CD14-positive monocyte (primary cell): ENCODE data around the gene KSR2. TPM values are rescaled to one million over a fixed set of nuclear protein-coding genes. Genes with fewer than 3 reads are reported as not detected.

Experiments used
- DNase-seq, 3 donors: peaks; one replicate each; pipeline ENCODE4 v3.0.0-alpha.2; 2011 to 2022
- H2AFZ ChIP-seq: 2 replicates; pipeline ENCODE4 v1.6.0; 2012; ENCODE audit warnings: mild to moderate bottlenecking, low read depth, low read length, inconsistent platforms; ENCODE audit not compliant: insufficient read depth, poor library complexity, severe bottlenecking
- H3K27ac ChIP-seq, 2 donors: 1 replicate in 1 of 2; 2 replicates in 1 of 2; pipeline ENCODE4 v1.5.1; 2012 to 2013; ENCODE audit warnings: low read length in 2 of 2, control low read depth in 1 of 2, inconsistent platforms in 1 of 2, low read depth in 1 of 2, mild to moderate bottlenecking in 1 of 2
- H3K27me3 ChIP-seq, 2 donors: one replicate each; pipeline versions ENCODE4 v1.6.0 to v1.6.1; 2011 to 2013; ENCODE audit warnings: low read length in 2 of 2; ENCODE audit not compliant: control insufficient read depth in 2 of 2, insufficient read depth in 2 of 2
- H3K36me3 ChIP-seq, 2 donors: replicated peaks in 1 of 2; 1 replicate in 1 of 2; 2 replicates in 1 of 2; pipeline versions ENCODE4 v1.5.1 to v1.6.1; 2012 to 2013; ENCODE audit warnings: low read length in 2 of 2, control low read depth in 1 of 2, inconsistent platforms in 1 of 2, mild to moderate bottlenecking in 1 of 2; ENCODE audit not compliant: insufficient read depth in 2 of 2, control insufficient read depth in 1 of 2
- H3K4me1 ChIP-seq, 2 donors: 1 replicate in 1 of 2; 2 replicates in 1 of 2; pipeline versions ENCODE4 v1.5.1 to v1.6.1; 2012 to 2013; ENCODE audit warnings: low read length in 2 of 2, control low read depth in 1 of 2, inconsistent platforms in 1 of 2, mild to moderate bottlenecking in 1 of 2, moderate library complexity in 1 of 2; ENCODE audit not compliant: insufficient read depth in 2 of 2, control insufficient read depth in 1 of 2
- H3K4me2 ChIP-seq: replicated peaks from 2 replicates; pipeline ENCODE3; 2012; ENCODE audit warnings: low read length, moderate library complexity, mild to moderate bottlenecking; ENCODE audit not compliant: poor library complexity, severe bottlenecking; ENCODE audit errors: extremely low read depth
- H3K4me3 ChIP-seq, 3 experiments: fragments of 200-600 bp in 1 of 3; sonication (generic) in 1 of 3; replicated peaks in 1 of 3; 1 replicate in 2 of 3; 2 replicates in 1 of 3; pipeline ENCODE4 v1.5.1; 2011 to 2013; ENCODE audit warnings: low read length in 3 of 3, mild to moderate bottlenecking in 3 of 3, control low read depth in 2 of 3, low read depth in 2 of 3, inconsistent platforms in 1 of 3, moderate library complexity in 1 of 3
- H3K79me2 ChIP-seq: 2 replicates; pipeline ENCODE4 v1.6.0; 2012; ENCODE audit warnings: mild to moderate bottlenecking, control low read depth, inconsistent platforms, low read length, moderate library complexity; ENCODE audit not compliant: insufficient read depth
- H3K9ac ChIP-seq: 2 replicates; pipeline ENCODE4 v1.6.0; 2017; ENCODE audit warnings: low read length, mild to moderate bottlenecking; ENCODE audit not compliant: insufficient read depth, poor library complexity, severe bottlenecking
- H3K9me3 ChIP-seq, 2 donors: replicated peaks in 1 of 2; 1 replicate in 1 of 2; 2 replicates in 1 of 2; pipeline versions ENCODE4 v1.5.1 to v1.6.1; 2012 to 2013; ENCODE audit warnings: low read length in 2 of 2, control low read depth in 1 of 2; ENCODE audit not compliant: control insufficient read depth in 1 of 2, insufficient read depth in 1 of 2
- H4K20me1 ChIP-seq: 2 replicates; pipeline ENCODE4 v1.6.0; 2012; ENCODE audit warnings: mild to moderate bottlenecking, low read length, control low read depth, moderate library complexity; ENCODE audit not compliant: insufficient read depth
- H3K27ac Mint-ChIP-seq, 7 donors: one replicate each; pipeline ENCODE4 v1.8.0; 2020; ENCODE audit warnings: mild to moderate bottlenecking in 7 of 7, mixed read lengths in 7 of 7, moderate library complexity in 6 of 7, inconsistent platforms in 2 of 7
- H3K27me3 Mint-ChIP-seq, 3 donors: one replicate each; pipeline ENCODE4 v1.8.0; 2021 to 2022; ENCODE audit warnings: low read depth in 3 of 3, mild to moderate bottlenecking in 3 of 3, mixed read lengths in 3 of 3, moderate library complexity in 3 of 3, inconsistent platforms in 1 of 3
- H3K36me3 Mint-ChIP-seq, 2 donors: one replicate each; pipeline ENCODE4 v1.8.0; 2020; ENCODE audit warnings: mixed read lengths in 2 of 2, inconsistent platforms in 1 of 2, mild to moderate bottlenecking in 1 of 2
- H3K4me1 Mint-ChIP-seq: one replicate; pipeline ENCODE4 v1.8.0; 2020; ENCODE audit warnings: mild to moderate bottlenecking, mixed read lengths
- H3K4me3 Mint-ChIP-seq, 2 donors: one replicate each; pipeline ENCODE4 v1.8.0; 2020; ENCODE audit warnings: mild to moderate bottlenecking in 2 of 2, mixed read lengths in 2 of 2, moderate library complexity in 1 of 2
- H3K9me3 Mint-ChIP-seq, 7 donors: one replicate each; pipeline ENCODE4 v1.8.0; 2020 to 2022; ENCODE audit warnings: mixed read lengths in 7 of 7, mild to moderate bottlenecking in 6 of 7, moderate library complexity in 6 of 7, inconsistent platforms in 2 of 7
- WGBS: methylation state at CpG from one replicate; pipeline ENCODE4 v1.1.5; 2013; ENCODE audit warnings: missing lambda C conversion rate; ENCODE audit not compliant: insufficient coverage; 5-methylcytosine and 5-hydroxymethylcytosine counted together
- intact Hi-C, 2 donors: fragments of 100-400 bp; cut with micrococcal nuclease; formaldehyde crosslinking; loops; one replicate each; pipeline versions ENCODE4 v1.15.0 to v1.15.1; 2023
- polyA plus RNA-seq, 3 donors: library from polyadenylated mRNA; depleted of rRNA in 1 of 3; unstranded in 2 of 3; stranded (reverse) in 1 of 3; fragments of 300-500 nt in 2 of 3; fragments of >200 nt in 1 of 3; fragmentation: Illumina TruSeq in 2 of 3; gene quantifications; 1 replicate in 2 of 3; 2 replicates in 1 of 3; pipeline ENCODE4 v1.2.3, GENCODE V29; 2012 to 2021
- TF ChIP-seq, protein P1 (sequence below): fragments of 200-600 bp; IDR thresholded peaks from one replicate; pipeline ENCODE4 v1.8.0; 2022; ENCODE audit warnings: antibody characterized with exemption, mild to moderate bottlenecking

KSR2 gene
- polyA plus RNA-seq, 3 donors, result not detected

DNA sequence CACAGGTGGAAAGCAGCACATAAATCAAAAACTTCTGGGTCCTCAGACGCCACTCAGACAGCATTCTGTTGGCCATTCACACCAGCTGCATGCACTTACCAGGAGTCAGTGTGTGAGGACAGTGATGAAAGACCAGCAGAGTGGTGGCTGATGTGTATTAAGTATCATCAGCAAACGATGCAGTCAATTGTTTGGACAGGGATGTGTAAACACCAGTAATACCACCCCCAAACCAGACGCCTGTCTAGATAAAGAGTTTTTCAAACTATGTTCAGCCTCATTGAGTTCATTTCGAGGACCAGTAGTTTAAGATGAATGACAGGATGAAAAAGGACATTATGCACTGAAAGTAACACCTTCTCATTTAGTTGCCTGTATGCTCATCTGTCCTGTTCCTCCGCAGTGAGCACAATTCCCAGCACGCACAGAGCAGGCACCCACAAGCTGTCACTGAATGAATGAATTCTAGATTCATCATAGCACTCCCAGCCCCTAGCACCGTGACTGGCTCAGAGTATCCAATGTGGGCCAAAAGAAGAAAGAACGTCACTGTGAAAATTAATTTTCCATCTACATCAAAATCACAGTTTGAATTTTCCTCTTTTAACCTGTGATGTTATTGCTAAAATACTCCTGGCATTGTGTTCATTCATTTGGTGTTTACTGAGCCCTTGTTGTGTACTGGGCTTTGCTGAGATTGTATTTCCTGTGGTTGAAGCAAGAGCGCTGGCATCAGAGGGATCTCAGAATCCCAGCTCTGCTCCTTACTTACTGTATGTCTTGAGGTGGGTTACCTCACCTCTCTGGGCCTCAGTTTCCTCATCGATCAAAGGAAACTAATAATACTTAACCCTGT, 482.6 kb downstream of the KSR2 start:
- H3K4me3 Mint-ChIP-seq, result no peak overlapping the region
- no CpG with 5 or more reads among the region's 10 CpGs for WGBS
- intact Hi-C loops, result no loop called here
- Histone ChIP-seq H3K9ac (no peak overlapping the region), H3K79me2 (no peaks in the 10 kb centered on the region), H2AFZ (no peak overlapping the region), H3K4me2 (no peak overlapping the region), H3K36me3 (no peaks in the 10 kb centered on the region), H3K4me1 (no peaks in the 10 kb centered on the region), H3K4me3 (no peak overlapping the region), H3K9me3 (no peaks in the 10 kb centered on the region), H4K20me1 (no peaks in the 10 kb centered on the region), H3K27ac (no peak overlapping the region), H3K27me3 (peaks cover 0 to 1% of the 10 kb centered on the region in 2 donors)
- no peaks in the 10 kb centered on the region for H3K36me3 Mint-ChIP-seq
- H3K4me1 Mint-ChIP-seq, result no peaks in the 10 kb centered on the region
- H3K9me3 Mint-ChIP-seq, result peaks cover 0 to 6% (median 3%) of the 10 kb centered on the region in 7 donors
- H3K27me3 Mint-ChIP-seq, result peaks cover 12 to 17% (median 14%) of the 10 kb centered on the region in 3 donors
- no peak for DNase-seq
- TF ChIP-seq, protein P1, sequence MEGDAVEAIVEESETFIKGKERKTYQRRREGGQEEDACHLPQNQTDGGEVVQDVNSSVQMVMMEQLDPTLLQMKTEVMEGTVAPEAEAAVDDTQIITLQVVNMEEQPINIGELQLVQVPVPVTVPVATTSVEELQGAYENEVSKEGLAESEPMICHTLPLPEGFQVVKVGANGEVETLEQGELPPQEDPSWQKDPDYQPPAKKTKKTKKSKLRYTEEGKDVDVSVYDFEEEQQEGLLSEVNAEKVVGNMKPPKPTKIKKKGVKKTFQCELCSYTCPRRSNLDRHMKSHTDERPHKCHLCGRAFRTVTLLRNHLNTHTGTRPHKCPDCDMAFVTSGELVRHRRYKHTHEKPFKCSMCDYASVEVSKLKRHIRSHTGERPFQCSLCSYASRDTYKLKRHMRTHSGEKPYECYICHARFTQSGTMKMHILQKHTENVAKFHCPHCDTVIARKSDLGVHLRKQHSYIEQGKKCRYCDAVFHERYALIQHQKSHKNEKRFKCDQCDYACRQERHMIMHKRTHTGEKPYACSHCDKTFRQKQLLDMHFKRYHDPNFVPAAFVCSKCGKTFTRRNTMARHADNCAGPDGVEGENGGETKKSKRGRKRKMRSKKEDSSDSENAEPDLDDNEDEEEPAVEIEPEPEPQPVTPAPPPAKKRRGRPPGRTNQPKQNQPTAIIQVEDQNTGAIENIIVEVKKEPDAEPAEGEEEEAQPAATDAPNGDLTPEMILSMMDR, result no peak
- H3K27ac Mint-ChIP-seq, result no peak overlapping the region

DNA sequence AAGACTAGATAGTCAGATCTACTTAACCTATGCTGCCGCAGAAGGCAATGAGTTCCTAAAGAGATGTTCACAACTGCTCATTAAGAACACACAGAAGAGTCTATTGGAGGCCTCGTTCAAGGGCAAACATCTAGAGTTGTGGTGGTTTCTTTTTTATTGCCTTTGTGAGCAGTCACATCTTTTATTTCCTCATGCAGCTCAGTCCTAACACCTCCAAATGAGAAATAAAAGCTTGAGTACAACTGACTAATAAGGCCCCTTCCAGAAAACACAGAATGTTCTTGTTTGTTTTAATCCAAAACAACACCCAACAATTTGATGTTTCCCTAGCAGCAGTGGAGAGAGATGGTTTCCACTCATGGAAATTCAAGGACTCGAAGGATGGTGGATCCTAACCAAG, 483.9 kb downstream of the KSR2 start:
- Histone ChIP-seq H2AFZ (no peak overlapping the region), H3K9ac (no peak overlapping the region), H3K4me1 (no peaks in the 10 kb centered on the region), H3K4me3 (no peak overlapping the region), H3K9me3 (no peaks in the 10 kb centered on the region), H3K27me3 (peaks cover 0 to 3% of the 10 kb centered on the region in 2 donors), H3K4me2 (no peak overlapping the region), H4K20me1 (no peaks in the 10 kb centered on the region), H3K36me3 (no peaks in the 10 kb centered on the region), H3K27ac (no peak overlapping the region), H3K79me2 (no peaks in the 10 kb centered on the region)
- Mint-ChIP-seq H3K27ac (no peak overlapping the region), H3K27me3 (peaks cover 9 to 17% (median 15%) of the 10 kb centered on the region in 3 donors), H3K9me3 (peaks cover 0 to 6% (median 3%) of the 10 kb centered on the region in 7 donors), H3K36me3 (no peaks in the 10 kb centered on the region), H3K4me3 (no peak overlapping the region), H3K4me1 (no peaks in the 10 kb centered on the region)
- WGBS, result 100% methylated on average over 1 of the region's 3 CpGs
- TF ChIP-seq, protein P1, result no peak
- no peak for DNase-seq
- intact Hi-C loops, result no loop called here
